Stimulated activated CD8-positive, alpha-beta memory T cell treated with anti-CD3 and anti-CD28 coated beads, Interleukin-7, amount 100 ng/mL, for 48 hours (primary cell): ENCODE measurements around the gene MMP26.
"Not testable (repeated sequence)": the region's sequence is repeated elsewhere in the genome, so short reads cannot be mapped to it uniquely, and the experiment has no call there.

ENCODE experiments used
- DNase-seq, 2 donors: peaks; one replicate each; pipeline ENCODE4 v3.0.0-alpha.2; 2020; ENCODE audit warnings: low read depth in 1 of 2; ENCODE audit errors: extremely low read depth in 1 of 2

Gene MMP26

DNA sequence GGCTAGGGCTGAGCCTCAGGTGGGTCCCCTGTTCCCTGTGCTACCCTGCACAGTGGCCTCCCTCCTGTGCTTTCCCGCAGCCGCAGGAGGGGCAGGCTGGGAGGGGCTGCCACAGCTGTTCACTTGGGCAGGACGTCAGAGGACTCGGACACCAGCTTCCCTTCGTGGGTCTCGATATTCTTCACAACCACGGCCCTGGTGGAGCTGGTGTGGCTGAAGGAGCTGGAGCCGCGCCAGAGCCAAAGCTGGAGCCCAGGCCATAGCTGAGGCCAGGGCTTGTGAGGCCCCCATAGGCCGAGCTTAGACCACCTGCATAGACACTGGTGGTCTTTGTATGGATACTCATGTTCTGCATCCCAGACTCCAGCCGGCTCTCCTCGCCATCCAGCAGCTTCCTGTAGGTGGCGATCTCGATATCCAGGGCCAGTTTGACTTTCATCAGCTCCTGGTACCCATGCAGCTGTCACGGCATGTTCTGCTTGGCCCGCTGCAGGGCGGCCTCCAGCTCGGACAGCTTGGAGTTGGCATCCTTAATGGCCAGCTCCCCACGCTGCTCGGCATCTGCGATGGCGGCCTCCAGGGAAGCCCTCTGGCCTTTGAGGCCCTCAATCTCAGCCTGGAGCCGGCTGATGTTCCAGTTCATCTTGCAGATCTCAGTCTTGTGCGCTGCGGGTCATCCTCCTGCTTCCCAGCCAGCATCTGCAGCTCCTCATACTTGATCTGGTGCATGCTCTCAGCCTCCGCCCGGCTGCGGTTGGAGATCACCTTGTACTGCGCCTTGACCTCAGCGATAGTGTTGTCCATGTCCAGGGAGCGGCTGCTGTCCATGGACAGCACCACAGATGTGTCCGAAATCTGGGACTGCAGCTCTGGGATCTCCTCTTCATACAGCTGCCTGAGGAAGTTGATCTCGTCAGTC is 18.3 kb downstream of the MMP26 start:
- DNase-seq = not testable (repeated sequence)

DNA sequence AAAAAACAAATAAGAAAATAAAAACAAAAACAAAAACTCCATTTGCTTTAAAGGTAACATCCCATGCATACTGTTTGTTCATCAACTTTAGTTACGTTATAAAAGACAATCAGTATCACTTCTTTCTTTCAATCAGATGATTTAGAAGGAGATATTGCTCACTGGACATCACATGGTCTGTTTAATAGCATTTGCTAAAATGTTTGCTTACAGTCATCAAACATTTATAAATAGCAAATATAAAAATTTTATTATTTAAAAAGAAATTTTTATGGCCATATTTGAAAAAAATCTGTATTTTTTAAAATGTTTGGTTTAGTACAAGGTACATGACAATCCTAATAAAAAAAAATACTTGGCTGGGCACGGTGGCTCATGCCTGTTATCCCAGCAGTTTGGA is 22.6 kb downstream of the MMP26 start:
- no peak for DNase-seq

- no peak for DNase-seq
These were observed 36.2 kb downstream of the MMP26 start for GRCh38 chr11:4740735-4741134.

DNA sequence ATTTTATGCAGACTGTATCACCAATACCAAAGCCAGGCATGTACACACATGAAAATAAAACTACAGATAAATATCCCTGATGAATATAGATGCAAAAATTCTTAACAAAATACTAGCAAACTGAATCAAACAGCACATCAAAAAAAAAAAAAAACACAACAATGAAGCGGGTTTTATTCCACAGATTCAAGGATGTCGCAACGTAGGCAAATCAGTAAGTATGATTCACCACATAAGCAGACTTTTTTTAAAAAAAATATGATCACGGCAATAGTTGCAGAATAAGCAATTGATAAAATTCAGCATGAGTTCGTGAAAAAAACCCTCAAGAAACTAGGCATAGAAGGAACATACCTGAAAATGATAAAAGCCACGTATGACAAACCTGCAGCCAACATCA is 43.9 kb downstream of the MMP26 start:
- DNase-seq = no peak

GRCh38 chr11:4751201-4751600 is 46.6 kb downstream of the MMP26 start:
- no peak for DNase-seq
